ENCODE results near the gene HLF. TPM values are rescaled to one million over a fixed set of nuclear protein-coding genes. Genes with fewer than 3 reads are reported as not detected.

The HLF gene
- total RNA-seq, 1 donor from 2014 or later = 14.7 TPM

DNA sequence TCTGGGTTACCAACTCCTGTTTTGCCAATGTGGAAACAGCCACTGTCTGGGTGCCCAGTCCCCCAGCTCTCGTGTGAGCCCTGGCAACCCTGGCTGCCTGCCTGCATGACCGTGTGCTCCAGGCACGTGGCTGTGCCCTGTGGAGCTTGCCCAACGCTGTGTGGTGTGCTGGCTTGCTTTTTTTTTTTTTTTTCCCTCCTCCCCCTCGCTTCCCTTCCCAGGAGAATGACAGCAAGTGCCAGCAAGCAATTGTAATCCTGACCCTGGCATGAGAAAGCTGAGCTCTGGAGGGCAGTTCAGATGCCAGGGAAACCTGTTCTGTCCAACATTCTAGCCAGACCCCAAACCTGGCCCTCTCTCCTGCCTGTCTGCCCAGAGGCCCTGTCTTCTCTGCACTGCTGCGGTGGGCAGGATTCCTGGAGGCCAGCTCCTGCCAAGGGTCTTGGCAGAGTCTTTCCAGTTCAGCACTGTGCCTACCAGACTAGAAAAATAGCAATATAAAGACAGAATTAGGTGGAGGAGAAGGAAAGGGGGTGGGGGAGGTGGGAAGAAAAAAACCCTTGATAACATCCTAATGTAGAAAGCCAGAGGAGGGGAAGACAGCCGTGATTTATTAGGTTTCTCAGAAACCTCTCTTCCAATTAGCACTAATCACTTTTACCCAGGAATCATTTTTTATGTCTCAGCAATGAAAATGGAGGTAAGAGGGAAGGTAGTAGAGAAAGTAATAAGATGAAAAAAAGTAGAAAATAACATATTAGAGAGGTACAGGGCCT lies 9.0 kb downstream of the HLF start:
- intact Hi-C loops (cut with DNase I) = no loop called here
- TF ChIP-seq POLR2AphosphoS5 (IDR thresholded peaks at IDR 0.05; ENCODE audit: insufficient read depth in 1 of 2, low read depth in 1 of 2) (peak; percentile 47 to 70), POLR2A (IDR thresholded peaks at IDR 0.05) (no peak), CTCF (IDR thresholded peaks at IDR 0.05) (no peak)
- H3K27ac ChIP-seq = peak overlapping the region; percentile 54
- H3K4me3 ChIP-seq = no peak overlapping the region
- no peaks in the 10 kb centered on the region for H3K36me3 ChIP-seq
- no peaks in the 10 kb centered on the region for H3K9me3 ChIP-seq
- H3K4me1 ChIP-seq = peaks cover 53% of the 10 kb centered on the region
- no peak for DNase-seq (ENCODE audit: extremely low spot score in 2 of 2)
- H3K27me3 ChIP-seq = no peaks in the 10 kb centered on the region

DNA sequence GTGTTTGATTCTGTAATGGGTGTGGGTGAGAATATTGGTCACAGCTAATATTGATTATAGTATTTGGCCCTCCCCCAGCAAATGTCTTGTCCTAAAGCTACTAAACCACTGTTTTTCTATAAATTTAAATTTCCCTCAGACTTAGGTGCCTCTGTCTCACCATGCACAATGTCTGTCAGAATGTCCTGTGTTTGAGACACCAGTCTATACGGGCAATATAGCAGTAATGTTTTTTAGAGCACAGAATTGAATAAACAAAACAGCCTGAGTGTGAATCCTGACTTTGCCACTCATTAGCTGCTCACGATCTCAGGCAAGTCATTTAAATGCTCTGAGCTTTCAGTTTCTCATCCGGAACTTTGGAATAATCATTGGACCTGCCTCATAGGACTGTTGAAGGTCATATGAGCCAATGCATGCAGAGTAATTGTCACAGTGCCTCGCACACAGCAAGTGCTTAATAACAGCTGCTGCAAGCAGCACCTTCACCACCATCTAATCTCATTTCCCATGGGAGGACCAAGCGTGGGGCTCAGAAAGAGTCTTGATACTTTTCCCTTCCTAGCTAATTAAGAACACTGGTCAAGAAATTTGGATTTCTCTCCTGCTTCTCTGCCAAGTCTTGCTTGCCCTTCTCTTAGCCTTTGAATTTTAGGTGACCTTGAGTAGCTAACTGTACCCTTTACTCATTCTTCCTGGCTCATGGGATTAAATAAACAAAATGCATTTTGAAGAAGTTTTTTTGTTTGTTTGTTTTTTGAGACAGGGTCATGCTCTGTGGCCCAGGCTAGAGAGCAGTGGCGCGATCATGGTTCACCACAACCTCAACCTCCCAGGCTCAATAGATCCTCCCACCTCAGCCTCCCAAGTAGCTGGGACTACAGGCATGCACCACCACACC lies 9.8 kb downstream of the HLF start:
- TF ChIP-seq CTCF (IDR thresholded peaks at IDR 0.05) = no peak
- TF ChIP-seq POLR2AphosphoS5 (IDR thresholded peaks at IDR 0.05; ENCODE audit: insufficient read depth in 1 of 2, low read depth in 1 of 2) = no peak
- TF ChIP-seq POLR2A (IDR thresholded peaks at IDR 0.05) = no peak
- Histone ChIP-seq H3K27ac (peak overlapping the region; percentile 54), H3K4me1 (peaks cover 56% of the 10 kb centered on the region), H3K27me3 (no peaks in the 10 kb centered on the region), H3K4me3 (no peak overlapping the region), H3K36me3 (no peaks in the 10 kb centered on the region), H3K9me3 (no peaks in the 10 kb centered on the region)
- intact Hi-C loops (cut with DNase I) = no loop called here
- DNase-seq (ENCODE audit: extremely low spot score in 2 of 2) = no peak

DNA sequence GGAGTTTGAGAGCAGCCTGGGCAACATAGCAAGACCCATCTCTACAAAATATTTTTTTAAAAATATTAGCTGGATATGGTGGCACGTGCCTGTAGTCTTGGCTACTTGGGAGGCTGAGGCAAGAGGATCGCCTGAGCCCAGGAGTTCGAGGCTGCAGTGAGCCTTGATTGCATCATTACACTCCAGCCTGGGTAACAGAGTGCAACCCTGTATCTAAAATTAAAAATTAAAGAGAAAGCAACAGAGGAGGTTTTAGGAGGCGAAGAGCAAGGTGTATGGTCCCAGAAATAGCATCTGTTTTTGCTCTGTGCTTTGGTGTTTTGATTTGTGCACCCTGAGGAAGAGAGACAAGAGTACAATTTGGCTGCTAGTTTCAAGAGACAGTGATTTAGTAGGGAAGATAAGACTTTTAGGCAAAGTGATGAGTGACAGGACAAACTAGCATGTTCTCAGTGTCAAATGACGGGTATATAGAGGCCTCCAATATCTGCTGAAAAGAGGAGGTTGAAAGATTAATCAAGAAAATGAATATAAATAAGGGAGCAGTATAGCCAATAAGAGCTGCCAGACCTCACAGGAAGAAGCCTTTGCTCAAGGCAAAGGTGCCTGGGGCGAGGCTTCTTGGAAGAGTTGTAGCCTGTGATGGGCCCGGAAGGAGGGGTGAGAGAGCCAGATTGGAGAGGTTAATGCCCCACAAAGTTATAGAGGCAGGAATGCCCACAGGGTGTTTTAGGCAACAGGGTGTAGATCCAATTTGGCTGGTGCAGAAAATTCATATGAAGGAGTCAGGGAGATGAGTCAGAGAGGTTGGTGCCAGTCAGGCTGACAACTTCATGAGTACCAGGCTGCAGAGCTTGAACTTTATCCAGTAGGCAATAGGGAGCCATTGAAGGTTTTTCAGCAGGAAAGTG lies 11.4 kb downstream of the HLF start:
- peaks cover 56% of the 10 kb centered on the region for H3K4me1 ChIP-seq
- intact Hi-C loops (cut with DNase I) = no loop called here

More for the DNA sequence above, 11.4 kb downstream of the HLF start:
- Histone ChIP-seq H3K4me3 (no peak overlapping the region), H3K36me3 (no peaks in the 10 kb centered on the region), H3K27me3 (no peaks in the 10 kb centered on the region), H3K27ac (peak overlapping the region; percentile 3), H3K9me3 (no peaks in the 10 kb centered on the region)
- no peak for TF ChIP-seq CTCF (IDR thresholded peaks at IDR 0.05)
- peak in 1 of 2 donors; percentile 83 for TF ChIP-seq POLR2AphosphoS5 (IDR thresholded peaks at IDR 0.05; ENCODE audit: insufficient read depth in 1 of 2, low read depth in 1 of 2)
- DNase-seq (ENCODE audit: extremely low spot score in 2 of 2) = no peak

All from vagina (tissue), 2 donors.